ENCODE results near the gene SULT1A4.
"Not testable (repeated sequence)": the region's sequence is repeated elsewhere in the genome, so short reads cannot be mapped to it uniquely, and the experiment has no call there.

SULT1A4 gene

DNA sequence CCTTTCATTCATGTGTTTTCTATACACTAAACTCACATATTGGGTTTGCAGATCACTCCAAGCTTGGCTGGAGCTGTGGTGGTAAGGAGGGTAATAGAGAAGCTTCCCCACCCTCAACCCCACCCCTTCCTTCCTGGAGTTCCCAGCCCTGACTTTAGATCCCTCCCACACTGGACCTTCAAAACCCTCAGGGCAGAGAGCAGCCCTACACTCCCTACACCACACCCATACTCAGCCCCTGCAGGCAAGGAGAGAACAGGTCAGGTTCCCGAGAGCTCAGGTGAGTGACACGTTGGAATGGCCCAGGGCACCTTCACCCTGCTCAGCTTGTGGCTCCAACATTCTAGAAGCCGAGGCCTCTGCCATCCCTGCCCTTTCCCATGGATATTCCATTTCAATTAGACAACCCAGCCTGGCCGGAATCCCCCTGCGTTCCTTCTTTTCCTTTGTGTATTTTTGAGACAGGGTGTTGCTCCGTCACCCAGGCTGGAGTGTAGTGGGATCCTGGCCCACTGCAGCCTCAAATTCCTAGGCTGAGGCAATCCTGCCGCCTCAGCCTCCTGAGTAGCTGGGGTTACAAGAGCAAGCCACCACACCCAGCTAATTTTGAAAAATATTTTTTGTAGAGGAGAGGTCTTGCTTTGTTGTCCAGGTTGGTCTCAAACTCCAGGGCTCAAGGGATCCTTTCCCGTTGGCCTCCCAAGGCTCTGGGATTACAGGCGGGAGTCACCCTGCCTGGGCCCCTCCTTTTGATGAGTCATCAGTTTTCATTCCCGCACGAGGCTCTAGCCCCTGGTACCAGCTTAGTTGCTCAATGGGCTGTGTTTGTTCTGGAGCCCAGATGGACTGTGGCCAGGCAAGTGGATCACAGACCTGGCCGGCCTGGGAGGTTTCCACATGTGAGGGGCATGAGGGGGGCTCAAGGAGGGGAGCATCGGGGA is at the start of gene SULT1A4:
Gene SULT1A4 (plus strand): TSS at position 208 of the 941 bp plus-strand sequence. CDS start 1,473 bp downstream, outside the sequence.
- DNase-seq: not testable (repeated sequence)

DNA sequence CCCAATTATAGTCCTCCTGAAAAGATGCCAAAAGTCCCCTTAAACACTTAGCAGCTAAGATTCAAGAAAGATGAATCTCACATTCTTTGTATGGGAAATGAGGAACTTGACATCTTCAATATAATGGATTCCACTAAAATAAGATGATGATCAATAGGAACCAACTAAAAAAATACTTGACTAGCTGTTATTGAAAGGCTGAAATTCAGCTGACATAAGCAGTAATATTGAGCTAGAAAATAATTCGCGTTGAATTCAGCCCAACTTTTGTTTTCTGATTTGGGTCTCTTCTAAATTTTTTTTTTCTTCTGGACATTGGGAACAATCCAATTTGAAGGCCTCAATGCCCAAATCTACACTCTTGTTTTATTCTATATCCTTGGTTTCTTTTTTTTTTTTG is 36.1 kb upstream of the SULT1A4 start:
- DNase-seq: not testable (repeated sequence)

DNA sequence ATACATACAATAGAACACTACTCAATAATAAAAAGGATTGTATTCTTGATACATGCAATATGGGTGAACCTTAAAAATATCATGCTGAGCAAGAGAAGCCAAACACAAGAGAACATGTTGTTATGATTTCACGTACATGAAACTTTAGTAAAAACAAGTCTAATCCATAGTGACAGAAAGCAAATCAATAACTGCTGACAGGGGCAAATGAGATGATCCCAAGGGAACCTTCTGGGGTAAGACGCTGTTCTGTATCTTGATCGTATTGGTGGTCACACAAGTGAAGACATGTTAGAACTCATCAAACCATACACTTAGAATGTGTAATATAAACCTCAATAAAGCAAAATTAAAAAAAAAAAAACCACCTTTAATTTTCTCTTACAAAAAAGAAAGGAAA is 34.3 kb upstream of the SULT1A4 start:
- DNase-seq: not testable (repeated sequence)

DNA sequence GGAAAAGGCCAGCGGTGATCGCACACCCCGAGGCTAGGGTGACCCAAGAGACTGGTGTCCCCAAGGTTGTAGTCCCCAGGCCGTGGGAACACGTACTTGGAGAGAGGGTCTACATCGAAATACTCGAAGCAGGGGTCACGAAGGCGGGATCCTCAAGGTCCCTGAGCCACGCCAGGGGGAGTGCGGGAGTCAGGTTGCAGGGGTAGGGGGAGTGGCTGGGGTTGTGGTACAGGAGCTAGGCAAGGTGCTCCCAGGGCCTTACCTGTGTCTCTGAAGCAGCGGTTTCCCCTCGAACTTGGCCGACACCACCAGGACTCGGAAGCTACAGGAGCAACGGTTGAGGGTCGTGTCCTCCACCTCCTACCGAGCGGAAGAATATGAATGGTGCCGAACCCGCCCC is 6.0 kb upstream of the SULT1A4 start:
- not testable (repeated sequence) for DNase-seq

DNA sequence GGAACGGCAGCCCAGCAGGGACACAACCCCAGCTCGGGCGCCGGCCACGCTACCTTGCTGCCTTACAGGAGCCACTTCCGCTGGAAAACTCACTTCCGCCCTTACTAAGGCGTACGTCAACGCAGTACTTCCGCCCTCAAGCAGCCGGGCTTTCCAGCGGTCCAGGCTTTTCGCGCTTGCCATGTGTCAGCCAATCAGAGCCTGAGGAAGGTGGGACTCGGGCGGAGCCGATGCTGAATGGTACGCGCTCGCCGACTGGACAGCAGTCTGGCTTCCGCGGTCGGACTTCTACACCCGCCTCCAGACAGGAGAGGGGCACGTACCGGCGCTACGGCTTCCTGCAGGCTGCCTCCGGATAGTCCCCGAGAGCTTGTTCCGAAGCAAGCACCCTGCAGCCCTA is 5.4 kb upstream of the SULT1A4 start, which contains the start of the genes BOLA2 and SLX1B:
Gene BOLA2 (minus strand): TSS at position 83 of the 400 bp plus-strand sequence. CDS start 98 bp downstream, outside the sequence.
Gene SLX1B (plus strand): TSS at position 265 of the 400 bp plus-strand sequence.
- DNase-seq: not testable (repeated sequence)

- DNase-seq: not testable (repeated sequence)
Observed at GRCh38 chr16:29454828-29455227, 4.9 kb upstream of the SULT1A4 start.

- DNase-seq: not testable (repeated sequence)
Observed at GRCh38 chr16:29457660-29458059, 2.1 kb upstream of the SULT1A4 start.

DNA sequence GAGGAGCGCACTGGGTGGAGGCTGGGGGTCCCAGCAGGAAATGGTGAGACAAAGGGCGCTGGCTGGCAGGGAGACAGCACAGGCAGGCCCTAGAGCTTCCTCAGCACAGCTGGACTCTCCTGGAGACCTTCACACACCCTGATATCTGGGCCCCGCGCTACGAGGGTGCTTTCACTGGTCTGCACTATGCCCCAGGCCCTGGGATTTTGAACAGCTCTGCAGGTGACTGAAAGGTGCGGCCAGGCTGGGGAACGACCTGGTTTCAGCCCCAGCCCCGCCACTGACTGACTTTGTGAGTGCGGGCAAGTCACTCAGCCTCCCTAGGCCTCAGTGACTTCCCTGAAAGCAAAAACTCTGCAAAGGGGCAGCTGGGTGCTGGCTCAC is 926 bp downstream of the SULT1A4 start:
- not testable (repeated sequence) for DNase-seq

DNA sequence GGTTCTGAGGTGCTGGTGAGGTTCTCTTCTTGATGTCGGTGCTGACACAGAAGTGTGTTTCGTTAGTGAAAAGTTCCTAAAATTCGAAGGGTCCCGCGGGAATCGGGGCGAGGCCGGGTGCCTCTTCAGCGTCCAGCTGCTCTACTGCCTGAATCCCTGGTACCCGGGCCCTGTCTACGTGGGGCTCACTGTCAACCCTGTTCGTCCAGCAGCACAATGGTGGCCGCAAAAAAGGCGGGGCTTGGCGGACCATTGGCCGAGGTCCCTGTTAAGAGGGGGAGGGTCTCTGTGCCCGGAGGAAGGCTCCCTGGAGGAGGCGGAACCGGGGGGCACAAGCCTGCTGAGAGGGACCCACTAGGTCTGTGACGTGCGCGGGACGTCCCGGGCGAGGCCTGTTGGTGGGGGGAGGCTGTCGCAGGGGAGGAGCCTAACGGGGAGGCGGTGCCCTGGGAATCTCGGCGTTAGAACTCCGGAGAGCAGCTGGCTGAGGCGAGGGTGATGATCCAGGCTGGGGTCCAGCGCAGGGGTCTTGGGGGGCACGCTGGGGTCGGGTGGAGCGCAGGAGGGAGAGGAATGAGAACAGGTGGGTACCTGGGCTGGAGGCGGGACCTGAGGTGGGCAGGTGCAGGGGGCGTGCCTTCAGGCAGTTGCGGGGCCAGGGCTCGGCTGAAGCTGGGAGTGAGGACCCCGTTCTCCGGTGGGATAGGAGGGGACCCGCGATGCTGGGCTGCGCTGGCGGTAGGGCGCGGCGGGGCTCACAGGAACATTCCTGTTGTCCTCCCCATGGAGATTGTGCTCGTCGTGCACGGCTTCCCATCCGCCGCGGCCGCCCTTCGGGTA is 6.5 kb downstream of the SULT1A4 start:
- DNase-seq: not testable (repeated sequence)

GRCh38 chr16:29466904-29467303 is 7.2 kb downstream of the SULT1A4 start:
- not testable (repeated sequence) for DNase-seq

- not testable (repeated sequence) for DNase-seq
Observed at GRCh38 chr16:29467654-29468366, 8.1 kb downstream of the SULT1A4 start.

- not testable (repeated sequence) for DNase-seq
Observed at GRCh38 chr16:29469660-29470059, 9.9 kb downstream of the SULT1A4 start.

GRCh38 chr16:29472065-29472464 is 12.4 kb downstream of the SULT1A4 start:
- DNase-seq: not testable (repeated sequence)

DNA sequence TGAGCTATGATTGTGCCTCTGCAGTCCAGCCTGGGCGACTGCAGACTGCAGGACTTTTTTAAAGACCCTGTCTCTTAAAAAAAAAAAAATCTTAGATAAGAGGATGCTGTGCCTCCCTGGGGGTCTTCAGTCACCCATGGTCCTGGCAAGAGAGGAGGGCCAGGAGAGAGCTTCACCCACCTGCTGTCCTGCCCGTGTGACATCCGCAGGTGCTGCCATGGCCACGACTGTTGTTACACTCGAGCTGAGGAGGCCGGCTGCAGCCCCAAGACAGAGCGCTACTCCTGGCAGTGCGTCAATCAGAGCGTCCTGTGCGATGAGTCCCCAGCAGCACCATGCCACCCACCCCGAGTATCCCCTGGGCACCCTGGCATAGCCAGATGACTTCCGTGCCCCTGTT is 22.6 kb downstream of the SULT1A4 start:
- not testable (repeated sequence) for DNase-seq

DNA sequence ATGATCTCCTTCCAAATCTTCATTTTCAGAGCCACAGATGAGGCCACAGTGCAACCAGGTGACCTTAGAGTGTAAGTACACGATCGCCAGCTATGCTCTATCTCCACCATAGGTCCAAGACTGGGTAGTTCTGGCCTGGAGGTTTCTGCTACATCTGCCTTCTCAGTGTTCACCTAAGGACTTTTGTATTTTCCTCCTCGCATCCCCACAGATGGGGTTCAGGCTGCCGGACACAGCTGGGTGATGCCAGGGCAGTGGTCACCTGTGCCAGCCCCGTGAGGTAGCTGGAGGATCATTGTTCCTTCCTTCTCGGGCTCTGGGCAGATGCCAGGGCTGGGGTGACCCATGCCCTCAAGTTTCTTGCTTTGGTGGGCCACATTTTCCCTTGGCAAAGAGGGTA is 46.6 kb downstream of the SULT1A4 start, which contains the start of gene NPIPB12:
Gene NPIPB12 (minus strand): TSS at position 101 of the 400 bp plus-strand sequence.
- not testable (repeated sequence) for DNase-seq
